Measurements from ENCODE around the gene B4GALT4.

DNA sequence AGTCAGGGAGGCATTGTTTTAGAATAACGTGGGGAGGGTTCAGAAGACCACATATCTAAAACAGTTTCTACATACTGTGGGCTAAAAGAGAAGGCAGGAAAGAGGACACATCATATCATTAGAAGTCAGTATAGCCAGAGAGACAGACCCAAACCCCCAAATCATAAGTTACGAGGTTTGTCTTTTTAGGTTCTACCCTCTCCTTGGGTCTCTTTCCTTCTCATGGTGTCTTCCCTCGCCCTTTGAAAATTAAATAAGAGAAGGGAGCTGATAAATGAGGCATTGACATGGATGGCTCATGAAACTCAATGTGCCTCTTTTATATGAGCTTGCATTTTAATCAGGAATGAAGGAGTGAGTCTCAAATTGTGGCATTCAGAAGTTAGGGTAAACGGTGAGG, 63.9 kb downstream of the B4GALT4 start:
- TF ChIP-seq EZH2 (IDR thresholded peaks at IDR 0.05; ENCODE audit: insufficient read depth, poor library complexity, severe bottlenecking): no peak
- no peak for TF ChIP-seq EZH2phosphoT487 (IDR thresholded peaks at IDR 0.05; ENCODE audit: insufficient read depth, low read depth)
